ENCODE measurements around the gene PDZD2.

DNA sequence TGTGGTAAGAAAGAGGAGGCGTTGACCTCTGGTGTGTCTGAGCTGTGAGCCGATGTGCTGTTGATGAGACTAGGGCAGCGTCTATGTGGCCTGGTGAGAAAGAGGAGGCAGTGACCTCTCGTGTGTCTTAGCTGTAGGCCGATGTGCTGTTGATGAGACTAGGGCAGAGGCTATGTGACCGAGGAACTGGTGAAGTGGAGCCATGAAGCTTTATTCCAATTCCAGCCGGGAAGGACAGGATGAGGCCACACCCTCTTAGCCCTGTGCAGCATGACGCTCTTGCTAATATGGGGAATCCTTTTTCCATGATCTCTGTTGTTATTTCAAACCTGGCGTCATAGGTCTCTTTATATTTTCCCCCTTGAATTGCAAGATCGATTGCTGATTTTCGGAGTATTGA, 362.8 kb downstream of the PDZD2 start:
- TF ChIP-seq, protein P1, sequence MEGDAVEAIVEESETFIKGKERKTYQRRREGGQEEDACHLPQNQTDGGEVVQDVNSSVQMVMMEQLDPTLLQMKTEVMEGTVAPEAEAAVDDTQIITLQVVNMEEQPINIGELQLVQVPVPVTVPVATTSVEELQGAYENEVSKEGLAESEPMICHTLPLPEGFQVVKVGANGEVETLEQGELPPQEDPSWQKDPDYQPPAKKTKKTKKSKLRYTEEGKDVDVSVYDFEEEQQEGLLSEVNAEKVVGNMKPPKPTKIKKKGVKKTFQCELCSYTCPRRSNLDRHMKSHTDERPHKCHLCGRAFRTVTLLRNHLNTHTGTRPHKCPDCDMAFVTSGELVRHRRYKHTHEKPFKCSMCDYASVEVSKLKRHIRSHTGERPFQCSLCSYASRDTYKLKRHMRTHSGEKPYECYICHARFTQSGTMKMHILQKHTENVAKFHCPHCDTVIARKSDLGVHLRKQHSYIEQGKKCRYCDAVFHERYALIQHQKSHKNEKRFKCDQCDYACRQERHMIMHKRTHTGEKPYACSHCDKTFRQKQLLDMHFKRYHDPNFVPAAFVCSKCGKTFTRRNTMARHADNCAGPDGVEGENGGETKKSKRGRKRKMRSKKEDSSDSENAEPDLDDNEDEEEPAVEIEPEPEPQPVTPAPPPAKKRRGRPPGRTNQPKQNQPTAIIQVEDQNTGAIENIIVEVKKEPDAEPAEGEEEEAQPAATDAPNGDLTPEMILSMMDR (IDR thresholded peaks at IDR 0.05), result no peak
- TF ChIP-seq EZH2 (IDR thresholded peaks at IDR 0.05) (no peak), EZH2phosphoT487 (IDR thresholded peaks at IDR 0.05) (no peak)

All from neural progenitor cell (in vitro differentiated cells).